ENCODE data around the gene CELF1.

CELF1 gene

GRCh38 chr11:47433157-47433556 is 119.8 kb downstream of the CELF1 start:
- no peak for DNase-seq (ENCODE audit: low read depth)
- H3K4me3 ChIP-seq (ENCODE audit: low read depth, low read length), result no peak overlapping the region
- TF ChIP-seq CTCF (IDR thresholded peaks at IDR 0.05; ENCODE audit: insufficient read depth, low read depth, low read length, missing control alignments), result no peak

- TF ChIP-seq CTCF (IDR thresholded peaks at IDR 0.05; ENCODE audit: insufficient read depth, low read depth, low read length, missing control alignments), result no peak
- H3K4me3 ChIP-seq (ENCODE audit: low read depth, low read length), result no peak overlapping the region
- DNase-seq (ENCODE audit: low read depth), result no peak
These were observed 121.4 kb downstream of the CELF1 start for GRCh38 chr11:47431356-47432083.

DNA sequence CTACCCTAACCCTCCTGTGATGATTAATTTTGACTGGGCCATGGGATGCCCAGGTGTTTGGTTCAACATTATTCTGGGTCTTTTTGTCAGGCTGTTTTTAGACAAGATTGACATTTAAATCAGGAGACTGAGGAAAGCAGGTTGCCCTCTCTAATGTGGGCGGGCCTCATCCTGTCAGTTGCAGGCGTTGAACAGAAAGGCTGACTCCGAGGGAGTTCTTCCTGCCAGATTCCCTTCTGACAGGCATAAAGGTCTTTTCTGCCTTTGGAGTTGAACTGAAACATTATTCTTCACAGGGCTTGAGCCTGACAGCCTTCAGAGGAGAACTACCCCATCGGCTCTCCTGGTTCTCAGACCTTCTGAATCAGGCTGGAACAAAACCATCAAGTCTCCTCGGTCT is 122.4 kb downstream of the CELF1 start:
- no peak for TF ChIP-seq CTCF (IDR thresholded peaks at IDR 0.05; ENCODE audit: insufficient read depth, low read depth, low read length, missing control alignments)
- no peak for DNase-seq (ENCODE audit: low read depth)
- H3K4me3 ChIP-seq (ENCODE audit: low read depth, low read length), result no peak overlapping the region

DNA sequence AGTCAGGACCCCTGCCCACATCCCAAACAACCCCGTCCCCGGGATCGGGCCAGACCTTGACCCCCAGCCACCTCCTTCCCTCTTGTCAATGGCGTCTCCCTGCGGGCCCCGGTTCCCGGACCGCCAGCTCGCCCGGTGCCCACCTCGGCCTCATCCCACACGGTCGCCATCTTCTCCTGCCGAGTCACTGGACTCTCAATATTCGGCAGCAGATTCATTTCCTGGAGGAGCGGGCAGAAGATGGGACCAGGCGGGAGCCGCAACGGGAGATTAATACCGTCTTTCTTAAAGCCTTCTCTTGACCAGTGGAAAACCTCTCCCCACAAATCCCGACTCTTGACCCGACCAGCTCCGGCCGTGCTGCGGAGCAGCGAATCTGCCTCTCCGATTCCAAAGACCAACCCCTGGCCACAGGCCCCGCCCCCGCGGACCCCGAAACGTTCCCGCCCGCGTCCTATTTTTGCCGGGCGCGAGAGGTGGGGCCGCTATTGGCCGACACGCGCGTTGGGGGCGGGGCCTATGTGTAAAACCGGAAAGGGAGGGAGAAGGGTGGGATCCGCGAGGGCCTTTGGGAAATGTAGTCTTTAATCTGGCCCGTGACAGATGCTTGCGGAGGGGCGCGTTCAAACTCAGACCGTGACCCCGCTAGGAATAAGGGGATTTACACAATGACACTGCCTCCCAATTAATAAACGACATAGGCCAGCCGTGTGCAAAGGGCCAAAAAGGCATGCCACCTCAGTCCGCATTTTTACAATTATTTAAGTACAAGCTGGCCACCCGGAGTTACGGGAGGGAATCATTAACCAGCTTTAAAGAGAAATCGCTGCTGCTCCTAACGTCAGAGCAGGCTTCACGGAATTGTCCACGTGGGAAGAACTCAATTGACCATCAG is 126.6 kb downstream of the CELF1 start, which contains the start of gene PSMC3:
PSMC3 (minus strand) TSS at position 378 of the 895 bp plus-strand sequence; CDS start at position 218, 160 bp downstream.
- peak within 1 kb of the TSS; percentile 95 for H3K4me3 ChIP-seq (ENCODE audit: low read depth, low read length)
- DNase-seq (ENCODE audit: low read depth), result peak; percentile 98
- no peak for TF ChIP-seq CTCF (IDR thresholded peaks at IDR 0.05; ENCODE audit: insufficient read depth, low read depth, low read length, missing control alignments)

DNA sequence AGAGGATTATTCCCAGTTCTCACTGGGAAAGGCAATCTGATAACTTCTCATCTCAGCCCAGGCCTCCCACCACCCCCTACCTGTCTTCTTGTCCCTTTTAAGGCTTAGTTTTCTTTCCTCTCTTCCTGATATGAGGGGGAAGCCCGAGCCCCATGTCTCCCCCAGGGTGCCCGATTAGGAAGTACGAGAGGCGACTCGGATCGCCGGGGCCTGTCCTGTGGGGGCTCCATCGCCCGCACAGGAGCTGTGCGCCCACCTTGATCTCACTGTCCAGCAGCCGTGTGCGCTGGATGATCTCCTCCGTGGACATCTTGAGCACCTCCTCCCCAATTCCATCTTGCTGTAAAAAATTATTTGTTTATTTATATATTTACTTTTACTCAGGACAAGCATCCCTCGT is 127.3 kb downstream of the CELF1 start:
- H3K4me3 ChIP-seq (ENCODE audit: low read depth, low read length), result peak overlapping the region; percentile 95
- no peak for TF ChIP-seq CTCF (IDR thresholded peaks at IDR 0.05; ENCODE audit: insufficient read depth, low read depth, low read length, missing control alignments)
- no peak for DNase-seq (ENCODE audit: low read depth)

- DNase-seq (ENCODE audit: low read depth), result no peak
- TF ChIP-seq CTCF (IDR thresholded peaks at IDR 0.05; ENCODE audit: insufficient read depth, low read depth, low read length, missing control alignments), result no peak
- H3K4me3 ChIP-seq (ENCODE audit: low read depth, low read length), result no peak overlapping the region
These were observed 134.3 kb downstream of the CELF1 start for GRCh38 chr11:47418454-47419259.

Measured in GM12865 (cell line).